OCI-LY7 (cell line): ENCODE measurements around the gene ELAC2.

Experiments used
- EZH2phosphoT487 ChIP-seq: fragments of 200-600 bp; sonication (generic); IDR thresholded peaks from 2 replicates; pipeline ENCODE4 v1.6.1; 2018; ENCODE audit warnings: low read depth, borderline replicate concordance, mild to moderate bottlenecking, mixed run types, antibody characterized with exemption, low read length, moderate library complexity, mixed read lengths
- TF ChIP-seq, protein P1 (sequence below): fragments of 200-600 bp; sonication (generic); conservative IDR thresholded peaks from 2 replicates; pipeline ENCODE4 v1.5.1; 2014; ENCODE audit warnings: mild to moderate bottlenecking, antibody characterized with exemption, low read length, moderate library complexity, mixed read lengths

DNA sequence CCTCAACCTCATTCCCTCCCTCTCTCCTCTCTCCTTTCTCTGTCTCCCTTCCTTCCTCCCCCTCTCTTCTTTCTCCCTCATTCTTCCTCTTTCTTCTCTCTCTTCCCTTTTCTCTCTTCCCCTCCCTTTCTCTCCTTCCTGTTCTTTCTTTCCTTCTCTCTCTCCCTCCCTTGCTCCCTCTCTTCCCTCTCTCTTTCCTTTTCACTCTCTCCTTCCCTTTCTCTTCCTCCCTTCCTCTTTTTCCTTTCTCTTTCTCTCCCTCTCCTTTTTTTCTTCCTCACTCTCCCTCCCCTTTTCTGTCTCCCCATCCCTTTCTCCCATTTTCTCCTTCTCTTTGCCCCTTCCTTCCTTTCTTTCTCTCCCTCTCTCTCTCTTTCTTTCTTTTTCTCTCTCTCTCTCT is 7.9 kb upstream of the ELAC2 start:
- TF ChIP-seq, protein P1, sequence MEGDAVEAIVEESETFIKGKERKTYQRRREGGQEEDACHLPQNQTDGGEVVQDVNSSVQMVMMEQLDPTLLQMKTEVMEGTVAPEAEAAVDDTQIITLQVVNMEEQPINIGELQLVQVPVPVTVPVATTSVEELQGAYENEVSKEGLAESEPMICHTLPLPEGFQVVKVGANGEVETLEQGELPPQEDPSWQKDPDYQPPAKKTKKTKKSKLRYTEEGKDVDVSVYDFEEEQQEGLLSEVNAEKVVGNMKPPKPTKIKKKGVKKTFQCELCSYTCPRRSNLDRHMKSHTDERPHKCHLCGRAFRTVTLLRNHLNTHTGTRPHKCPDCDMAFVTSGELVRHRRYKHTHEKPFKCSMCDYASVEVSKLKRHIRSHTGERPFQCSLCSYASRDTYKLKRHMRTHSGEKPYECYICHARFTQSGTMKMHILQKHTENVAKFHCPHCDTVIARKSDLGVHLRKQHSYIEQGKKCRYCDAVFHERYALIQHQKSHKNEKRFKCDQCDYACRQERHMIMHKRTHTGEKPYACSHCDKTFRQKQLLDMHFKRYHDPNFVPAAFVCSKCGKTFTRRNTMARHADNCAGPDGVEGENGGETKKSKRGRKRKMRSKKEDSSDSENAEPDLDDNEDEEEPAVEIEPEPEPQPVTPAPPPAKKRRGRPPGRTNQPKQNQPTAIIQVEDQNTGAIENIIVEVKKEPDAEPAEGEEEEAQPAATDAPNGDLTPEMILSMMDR, result no peak
- no peak for TF ChIP-seq EZH2phosphoT487
